Activated CD4-positive, alpha-beta T cell treated with anti-CD3 and anti-CD28 coated beads, Interleukin-10, Interleukin-2, amounts not matched to agents 100 ng/mL and 50 ng/mL, durations not matched to agents 16 hours and 8 hours (primary cell): Measurements from ENCODE around the gene CDC42EP1.

Source experiments
- DNase-seq: peaks from one replicate; pipeline ENCODE4 v3.0.0-alpha.2; 2020

CDC42EP1 gene

GRCh38 chr22:37616201-37617083 is 56.2 kb downstream of the CDC42EP1 start:
- DNase-seq: no peak

- no peak for DNase-seq
Observed at GRCh38 chr22:37617431-37617830, 57.2 kb downstream of the CDC42EP1 start.

- no peak for DNase-seq
Observed at GRCh38 chr22:37618072-37618656, 57.9 kb downstream of the CDC42EP1 start.

GRCh38 chr22:37618674-37619073 is 58.4 kb downstream of the CDC42EP1 start:
- no peak for DNase-seq
